ENCODE data around the gene WDR5. TPM values are rescaled to one million over a fixed set of nuclear protein-coding genes. Genes with fewer than 3 reads are reported as not detected.
"Not testable (repeated sequence)": the region's sequence is repeated elsewhere in the genome, so short reads cannot be mapped to it uniquely, and the experiment has no call there.

WDR5 gene
- total and polyA plus RNA-seq, 2 experiments from 2014 or later = 21.0 to 25.9 TPM

GRCh38 chr9:134100040-134100439 is 35.8 kb upstream of the WDR5 start:
- TF ChIP-seq EZH2 (IDR thresholded peaks at IDR 0.05; ENCODE audit: insufficient read depth, poor library complexity, severe bottlenecking) (no peak), EZH2phosphoT487 (IDR thresholded peaks at IDR 0.05; ENCODE audit: insufficient read depth, low read depth) (no peak)
- H3K27me3 ChIP-seq (replicated peaks; ENCODE audit: insufficient read depth) = peaks cover 4% of the 10 kb centered on the region; the same call in 1 of the 2 replicates
- no peaks in the 10 kb centered on the region for H3K4me1 ChIP-seq (ENCODE audit: insufficient read depth)
- 67 to 71% methylated on average over 5 of the region's 5 CpGs for WGBS, 2 experiments (ENCODE audit: low coverage in 1 of 2, low lambda C conversion rate in 2 of 2, missing lambda C conversion rate in 2 of 2)
- DNase-seq = no peak
- no peak overlapping the region for H3K9ac ChIP-seq
- no peaks in the 10 kb centered on the region for H3K9me3 ChIP-seq (ENCODE audit: low read depth)
- H2AFZ ChIP-seq = no peak overlapping the region
- H3K9me2 ChIP-seq (ENCODE audit: insufficient read depth) = no peaks in the 10 kb centered on the region
- H3K79me2 ChIP-seq (ENCODE audit: insufficient read depth) = no peaks in the 10 kb centered on the region
- H3K4me3 ChIP-seq = no peak overlapping the region
- no peak overlapping the region for H3K4me2 ChIP-seq (ENCODE audit: unreplicated experiment)
- no peaks in the 10 kb centered on the region for H3K36me3 ChIP-seq (ENCODE audit: low read depth)
- no peaks in the 10 kb centered on the region for H4K20me1 ChIP-seq (ENCODE audit: insufficient read depth)
- no peaks in the 10 kb centered on the region for H3F3A ChIP-seq (ENCODE audit: insufficient read depth)
- H3K27ac ChIP-seq = no peak overlapping the region
- in situ Hi-C loops (cut with MboI) = loop anchor here (25.0 kb wide), 1 partner anchor 313 kb away; no protein-coding TSS in a partner anchor

DNA sequence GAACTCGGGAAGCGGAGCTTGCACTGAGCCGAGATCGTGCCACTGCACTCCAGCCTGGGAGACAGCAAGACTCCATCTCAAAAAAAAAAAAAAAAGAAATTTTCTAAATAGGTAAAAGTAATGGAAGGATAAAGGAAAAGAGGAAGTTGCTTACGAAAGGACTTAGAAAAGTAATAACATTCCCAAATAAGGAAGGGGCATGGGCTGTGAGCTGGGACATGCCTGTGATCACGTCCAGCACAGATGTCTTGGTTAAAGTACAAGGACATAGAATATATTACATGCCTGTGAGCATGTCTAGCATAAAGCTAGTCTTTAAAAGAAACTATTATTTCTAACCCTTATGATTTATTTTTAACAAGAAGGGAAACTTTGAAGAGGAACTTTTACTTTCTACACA is 34.7 kb upstream of the WDR5 start:
- H3K9me2 ChIP-seq (ENCODE audit: insufficient read depth); H3K4me2 ChIP-seq (ENCODE audit: unreplicated experiment); H3K79me2 ChIP-seq (ENCODE audit: insufficient read depth); H3K4me3 ChIP-seq; H3K9me3 ChIP-seq (ENCODE audit: low read depth); DNase-seq; H3K4me1 ChIP-seq (ENCODE audit: insufficient read depth); H3F3A ChIP-seq (ENCODE audit: insufficient read depth); H3K36me3 ChIP-seq (ENCODE audit: low read depth); H2AFZ ChIP-seq; H3K9ac ChIP-seq; H3K27me3 ChIP-seq (replicated peaks; ENCODE audit: insufficient read depth); H4K20me1 ChIP-seq (ENCODE audit: insufficient read depth); H3K27ac ChIP-seq: not testable (repeated sequence)
- 36 to 43% methylated on average over 4 to 6 of the region's 6 CpGs for WGBS, 2 experiments (ENCODE audit: low coverage in 1 of 2, low lambda C conversion rate in 2 of 2, missing lambda C conversion rate in 2 of 2)
- in situ Hi-C loops (cut with MboI) = loop anchor here (25.0 kb wide), 1 partner anchor 314 kb away; no protein-coding TSS in a partner anchor

GRCh38 chr9:134101623-134102149 is 34.2 kb upstream of the WDR5 start:
- Histone ChIP-seq H3K4me1 (ENCODE audit: insufficient read depth) (no peaks in the 10 kb centered on the region), H2AFZ (no peak overlapping the region), H3K27me3 (replicated peaks; ENCODE audit: insufficient read depth) (0 out of 2 replicates have a peak, but pooled peaks cover 4% of the 10 kb centered on the region), H3K9me2 (ENCODE audit: insufficient read depth) (no peaks in the 10 kb centered on the region), H3K36me3 (ENCODE audit: low read depth) (no peaks in the 10 kb centered on the region), H3K79me2 (ENCODE audit: insufficient read depth) (no peaks in the 10 kb centered on the region), H3K4me3 (no peak overlapping the region), H3K27ac (no peak overlapping the region), H3K4me2 (ENCODE audit: unreplicated experiment) (no peak overlapping the region), H3K9ac (no peak overlapping the region), H4K20me1 (ENCODE audit: insufficient read depth) (no peaks in the 10 kb centered on the region), H3K9me3 (ENCODE audit: low read depth) (no peaks in the 10 kb centered on the region), H3F3A (ENCODE audit: insufficient read depth) (no peaks in the 10 kb centered on the region)
- no peak for TF ChIP-seq EZH2phosphoT487 (IDR thresholded peaks at IDR 0.05; ENCODE audit: insufficient read depth, low read depth)
- TF ChIP-seq EZH2 (IDR thresholded peaks at IDR 0.05; ENCODE audit: insufficient read depth, poor library complexity, severe bottlenecking) = no peak
- no peak for DNase-seq
- in situ Hi-C loops (cut with MboI) = loop anchor here (25.0 kb wide), 1 partner anchor 314 kb away; no protein-coding TSS in a partner anchor
- 47 to 55% methylated on average over 11 of the region's 11 CpGs for WGBS, 2 experiments (ENCODE audit: low coverage in 1 of 2, low lambda C conversion rate in 2 of 2, missing lambda C conversion rate in 2 of 2)

GRCh38 chr9:134103391-134103998 is 32.4 kb upstream of the WDR5 start:
- Histone ChIP-seq H3K9me3 (ENCODE audit: low read depth) (no peaks in the 10 kb centered on the region), H4K20me1 (ENCODE audit: insufficient read depth) (no peaks in the 10 kb centered on the region), H3K9ac (no peak overlapping the region), H3K79me2 (ENCODE audit: insufficient read depth) (no peaks in the 10 kb centered on the region), H3K27me3 (replicated peaks; ENCODE audit: insufficient read depth) (peaks cover 12% of the 10 kb centered on the region; the same call in 1 of the 2 replicates), H2AFZ (no peak overlapping the region), H3K9me2 (ENCODE audit: insufficient read depth) (no peaks in the 10 kb centered on the region), H3K4me2 (ENCODE audit: unreplicated experiment) (no peak overlapping the region), H3K27ac (no peak overlapping the region), H3K4me1 (ENCODE audit: insufficient read depth) (no peaks in the 10 kb centered on the region), H3K36me3 (ENCODE audit: low read depth) (no peaks in the 10 kb centered on the region), H3F3A (ENCODE audit: insufficient read depth) (no peaks in the 10 kb centered on the region), H3K4me3 (no peak overlapping the region)
- DNase-seq = no peak
- in situ Hi-C loops (cut with MboI) = loop anchor here (25.0 kb wide), 1 partner anchor 316 kb away; no protein-coding TSS in a partner anchor
- TF ChIP-seq EZH2 (IDR thresholded peaks at IDR 0.05; ENCODE audit: insufficient read depth, poor library complexity, severe bottlenecking) (no peak), EZH2phosphoT487 (IDR thresholded peaks at IDR 0.05; ENCODE audit: insufficient read depth, low read depth) (no peak)
- WGBS, 2 experiments (ENCODE audit: low coverage in 1 of 2, low lambda C conversion rate in 2 of 2, missing lambda C conversion rate in 2 of 2) = 41 to 60% methylated on average over 4 to 5 of the region's 5 CpGs

Measured in GM23248 (cell line).